Measurements from ENCODE around the gene FCRL1.

FCRL1 gene

GRCh38 chr1:157798211-157798610, 21.7 kb downstream of the FCRL1 start:
- DNase-seq = no peak

GRCh38 chr1:157785248-157785647, 34.7 kb downstream of the FCRL1 start:
- no peak for DNase-seq

GRCh38 chr1:157784801-157785200, 35.1 kb downstream of the FCRL1 start:
- no peak for DNase-seq

GRCh38 chr1:157782931-157783330, 37.0 kb downstream of the FCRL1 start:
- no peak for DNase-seq

GRCh38 chr1:157781048-157781447, 38.9 kb downstream of the FCRL1 start:
- no peak for DNase-seq

- no peak for DNase-seq
Observed at GRCh38 chr1:157776971-157777391, 42.9 kb downstream of the FCRL1 start, which contains the start of gene FCRL2. TSS of gene FCRL2 (minus strand) at chr1:157777132. CDS start at chr1:157777073, 59 bp downstream.

- DNase-seq = no peak
Observed at GRCh38 chr1:157775101-157775870, 44.6 kb downstream of the FCRL1 start.

GRCh38 chr1:157774412-157774811, 45.5 kb downstream of the FCRL1 start:
- no peak for DNase-seq

- DNase-seq = no peak
Observed at GRCh38 chr1:157773493-157774350, 46.2 kb downstream of the FCRL1 start.

- no peak for DNase-seq
Observed at GRCh38 chr1:157771661-157772425, 48.1 kb downstream of the FCRL1 start.

GRCh38 chr1:157770442-157771043, 49.4 kb downstream of the FCRL1 start:
- no peak for DNase-seq

- DNase-seq = no peak
Observed at GRCh38 chr1:157766792-157767191, 53.1 kb downstream of the FCRL1 start.

- no peak for DNase-seq
Observed at GRCh38 chr1:157758018-157758417, 61.9 kb downstream of the FCRL1 start.

- DNase-seq = no peak
Observed at GRCh38 chr1:157753611-157754010, 66.3 kb downstream of the FCRL1 start.

GRCh38 chr1:157751283-157751682, 68.6 kb downstream of the FCRL1 start:
- no peak for DNase-seq

- DNase-seq = no peak
Observed at GRCh38 chr1:157748262-157748817, 71.6 kb downstream of the FCRL1 start.

Measured in NCI-H526 treated with DMSO at 0.1 percent for 48 hours (cell line).